Stimulated activated CD8-positive, alpha-beta memory T cell treated with anti-CD3 and anti-CD28 coated beads, Interleukin-4, amount 100 ng/mL, for 48 hours (primary cell): Measurements from ENCODE around the gene STXBP3.
"Not testable (repeated sequence)": the region's sequence is repeated elsewhere in the genome, so short reads cannot be mapped to it uniquely, and the experiment has no call there.

Source experiments
- DNase-seq: peaks from one replicate; pipeline ENCODE4 v3.0.0-alpha.2; 2020

Gene STXBP3

GRCh38 chr1:108746382-108747170 is at the start of gene STXBP3:
Gene STXBP3 (plus strand): TSS chr1:108746674. CDS start chr1:108746738, 64 bp downstream.
- DNase-seq = peak; percentile 100

- no peak for DNase-seq
Measured at GRCh38 chr1:108699375-108700332, 46.8 kb upstream of the STXBP3 start.

- no peak for DNase-seq
Measured at GRCh38 chr1:108701176-108701849, 45.2 kb upstream of the STXBP3 start.

GRCh38 chr1:108702109-108702508 is 44.4 kb upstream of the STXBP3 start:
- not testable (repeated sequence) for DNase-seq

GRCh38 chr1:108703939-108704338 is 42.5 kb upstream of the STXBP3 start:
- DNase-seq = peak; percentile 40

- no peak for DNase-seq
Measured at GRCh38 chr1:108704496-108704895, 42.0 kb upstream of the STXBP3 start.

- DNase-seq = no peak
Measured at GRCh38 chr1:108706643-108707042, 39.8 kb upstream of the STXBP3 start.

- peak; percentile 77 for DNase-seq
Measured at GRCh38 chr1:108708691-108709660, 37.5 kb upstream of the STXBP3 start.

- DNase-seq = no peak
Measured at GRCh38 chr1:108712606-108713150, 33.8 kb upstream of the STXBP3 start, which contains the start of gene FNDC7. Gene FNDC7 (plus strand): TSS chr1:108712908. CDS start chr1:108712934, 26 bp downstream.

- DNase-seq = no peak
Measured at GRCh38 chr1:108715932-108716331, 30.5 kb upstream of the STXBP3 start.

- no peak for DNase-seq
Measured at GRCh38 chr1:108716437-108717230, 29.8 kb upstream of the STXBP3 start.

- DNase-seq = no peak
Measured at GRCh38 chr1:108717774-108718316, 28.6 kb upstream of the STXBP3 start.

GRCh38 chr1:108718927-108719655 is 27.4 kb upstream of the STXBP3 start:
- no peak for DNase-seq

GRCh38 chr1:108719656-108720435 is 26.6 kb upstream of the STXBP3 start:
- no peak for DNase-seq

- DNase-seq = no peak
Measured at GRCh38 chr1:108722292-108722691, 24.2 kb upstream of the STXBP3 start.

GRCh38 chr1:108725906-108726305 is 20.6 kb upstream of the STXBP3 start:
- no peak for DNase-seq

- no peak for DNase-seq
Measured at GRCh38 chr1:108728327-108728923, 18.0 kb upstream of the STXBP3 start.

- no peak for DNase-seq
Measured at GRCh38 chr1:108729481-108729880, 17.0 kb upstream of the STXBP3 start.
